ENCODE results near the gene NUDT19. TPM values are rescaled to one million over a fixed set of nuclear protein-coding genes. Genes with fewer than 3 reads are reported as not detected.
A peak's percentile ranks its signal among the peaks of the same experiment; 100 is the strongest.

NUDT19 gene
- polyA plus RNA-seq, 1 experiment = 4.7 TPM

DNA sequence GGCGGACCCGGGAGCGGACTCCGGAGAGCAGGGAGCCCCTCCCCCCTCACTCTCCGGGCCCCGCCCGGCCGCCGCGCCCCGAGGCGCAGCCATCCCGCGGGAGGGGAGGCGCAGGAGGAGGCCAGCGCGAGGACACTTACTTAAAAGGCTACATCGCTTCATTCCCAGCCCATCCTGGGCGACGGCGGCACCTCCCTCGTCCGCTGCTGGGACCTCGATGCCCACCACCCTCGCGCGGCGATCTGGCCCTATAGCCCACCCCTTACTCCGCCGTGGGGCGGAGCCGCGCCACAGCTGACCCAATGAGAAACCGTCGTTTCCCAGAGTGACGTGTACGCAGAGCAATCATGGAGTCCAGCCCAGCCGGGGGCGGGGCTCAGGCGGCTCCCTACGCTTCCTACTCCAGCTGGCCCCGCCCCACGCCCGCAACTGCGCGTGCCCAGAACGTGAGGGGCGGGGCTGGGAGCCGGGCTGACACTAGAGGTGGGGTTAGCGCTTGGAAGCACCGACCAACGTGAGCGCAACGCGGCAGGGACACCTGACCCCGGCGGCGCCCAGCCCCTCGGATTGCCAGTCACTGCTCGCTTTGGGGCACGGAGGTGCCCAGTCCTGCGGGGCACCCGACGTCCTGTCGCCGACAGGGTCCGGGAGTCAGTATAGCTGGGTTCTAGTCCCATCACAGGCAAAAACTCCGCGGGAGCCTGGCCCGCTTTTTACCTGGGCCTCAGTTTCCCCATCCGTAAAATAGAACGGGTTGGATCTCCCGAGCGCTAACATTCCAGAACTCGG, 16.5 kb upstream of the NUDT19 start, which contains the start of gene ANKRD27:
ANKRD27 (minus strand) TSS at position 250 of the 789 bp plus-strand sequence. CDS start 16,165 bp downstream, outside the sequence.
- peak; percentile 78 for DNase-seq (ENCODE audit: low read depth)
- Histone ChIP-seq H3K4me3 (ENCODE audit: low read depth, low read length) (peak within 1 kb of the TSS; percentile 96), H3K36me3 (ENCODE audit: control insufficient read depth, insufficient read depth, low read length) (no peaks in the 10 kb centered on the region), H3K27me3 (ENCODE audit: control insufficient read depth, insufficient read depth, low read length) (peaks cover 18% of the 10 kb centered on the region)
- TF ChIP-seq, protein P1, sequence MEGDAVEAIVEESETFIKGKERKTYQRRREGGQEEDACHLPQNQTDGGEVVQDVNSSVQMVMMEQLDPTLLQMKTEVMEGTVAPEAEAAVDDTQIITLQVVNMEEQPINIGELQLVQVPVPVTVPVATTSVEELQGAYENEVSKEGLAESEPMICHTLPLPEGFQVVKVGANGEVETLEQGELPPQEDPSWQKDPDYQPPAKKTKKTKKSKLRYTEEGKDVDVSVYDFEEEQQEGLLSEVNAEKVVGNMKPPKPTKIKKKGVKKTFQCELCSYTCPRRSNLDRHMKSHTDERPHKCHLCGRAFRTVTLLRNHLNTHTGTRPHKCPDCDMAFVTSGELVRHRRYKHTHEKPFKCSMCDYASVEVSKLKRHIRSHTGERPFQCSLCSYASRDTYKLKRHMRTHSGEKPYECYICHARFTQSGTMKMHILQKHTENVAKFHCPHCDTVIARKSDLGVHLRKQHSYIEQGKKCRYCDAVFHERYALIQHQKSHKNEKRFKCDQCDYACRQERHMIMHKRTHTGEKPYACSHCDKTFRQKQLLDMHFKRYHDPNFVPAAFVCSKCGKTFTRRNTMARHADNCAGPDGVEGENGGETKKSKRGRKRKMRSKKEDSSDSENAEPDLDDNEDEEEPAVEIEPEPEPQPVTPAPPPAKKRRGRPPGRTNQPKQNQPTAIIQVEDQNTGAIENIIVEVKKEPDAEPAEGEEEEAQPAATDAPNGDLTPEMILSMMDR (IDR thresholded peaks at IDR 0.05; ENCODE audit: insufficient read depth, low read depth, low read length) = no peak
- ChIA-PET CTCF (interaction anchor here (0.5 to 1.6 kb wide), 2 partner anchors 16 to 92 kb away, joined by 3 to 6 read pairs; partner anchors contain the start of gene NUDT19), POLR2A (interaction anchor here (0.6 kb wide), 1 partner anchor 26 kb away, joined by 3 read pairs; no protein-coding TSS in a partner anchor)

DNA sequence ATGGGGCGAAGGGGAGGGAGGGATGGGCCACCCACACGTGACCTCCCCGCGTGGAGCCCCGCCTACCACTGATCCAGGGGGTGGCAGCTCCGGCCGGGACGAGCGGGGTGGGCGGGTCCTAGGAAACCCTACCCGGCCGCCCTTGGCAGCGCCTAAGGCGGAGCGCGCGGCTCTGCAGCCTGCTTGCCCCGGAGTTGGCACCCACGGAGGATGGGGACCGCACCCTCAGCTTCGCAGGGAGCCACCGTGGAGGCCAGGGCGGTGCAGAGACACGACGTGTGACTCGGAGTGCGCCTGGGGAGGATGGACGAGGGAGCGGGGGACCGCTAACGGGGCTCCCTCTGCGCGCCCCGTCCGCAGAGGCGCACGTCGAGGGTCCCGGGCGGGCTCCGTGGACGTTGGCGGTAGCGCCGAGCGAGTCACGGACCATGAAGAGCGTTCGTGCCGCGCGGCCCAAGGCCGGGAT, 15.9 kb upstream of the NUDT19 start, which contains the start of gene RGS9BP:
RGS9BP (plus strand) TSS at position 129 of the 466 bp plus-strand sequence. CDS start 416 bp downstream, outside the sequence.
- CTCF ChIA-PET = interaction anchor here (0.5 to 1.6 kb wide), 2 partner anchors 16 to 93 kb away, joined by 3 to 6 read pairs; partner anchors contain the start of gene NUDT19
- POLR2A ChIA-PET = interaction anchor here (0.6 kb wide), 1 partner anchor 27 kb away, joined by 3 read pairs; no protein-coding TSS in a partner anchor
- no peak for DNase-seq (ENCODE audit: low read depth)
- TF ChIP-seq, protein P1 (IDR thresholded peaks at IDR 0.05; ENCODE audit: insufficient read depth, low read depth, low read length) = no peak
- Histone ChIP-seq H3K27me3 (ENCODE audit: control insufficient read depth, insufficient read depth, low read length) (peaks cover 18% of the 10 kb centered on the region), H3K4me3 (ENCODE audit: low read depth, low read length) (peak within 1 kb of the TSS; percentile 96), H3K36me3 (ENCODE audit: control insufficient read depth, insufficient read depth, low read length) (no peaks in the 10 kb centered on the region)

DNA sequence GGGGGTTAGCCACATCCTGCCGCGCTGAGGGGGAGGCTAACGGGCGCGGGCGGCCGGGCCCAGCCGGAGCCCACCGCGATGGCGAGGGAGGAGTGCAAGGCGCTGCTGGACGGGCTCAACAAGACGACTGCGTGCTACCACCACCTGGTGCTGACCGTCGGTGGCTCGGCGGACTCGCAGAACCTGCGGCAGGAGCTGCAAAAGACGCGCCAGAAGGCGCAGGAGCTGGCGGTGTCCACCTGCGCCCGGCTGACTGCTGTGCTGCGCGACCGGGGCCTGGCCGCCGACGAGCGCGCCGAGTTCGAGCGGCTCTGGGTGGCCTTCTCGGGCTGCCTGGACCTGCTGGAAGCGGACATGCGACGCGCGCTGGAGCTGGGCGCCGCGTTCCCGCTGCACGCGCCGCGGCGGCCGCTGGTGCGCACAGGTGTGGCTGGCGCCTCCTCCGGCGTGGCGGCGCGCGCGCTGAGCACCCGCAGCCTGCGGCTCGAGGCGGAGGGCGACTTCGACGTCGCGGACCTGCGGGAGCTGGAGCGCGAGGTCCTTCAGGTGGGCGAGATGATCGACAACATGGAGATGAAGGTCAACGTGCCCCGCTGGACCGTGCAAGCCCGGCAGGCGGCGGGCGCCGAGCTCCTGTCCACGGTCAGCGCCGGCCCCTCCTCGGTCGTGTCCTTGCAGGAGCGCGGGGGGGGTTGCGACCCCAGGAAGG, 15.3 kb upstream of the NUDT19 start:
- DNase-seq (ENCODE audit: low read depth) = no peak
- peaks cover 18% of the 10 kb centered on the region for H3K27me3 ChIP-seq (ENCODE audit: control insufficient read depth, insufficient read depth, low read length)
- TF ChIP-seq, protein P1 (IDR thresholded peaks at IDR 0.05; ENCODE audit: insufficient read depth, low read depth, low read length) = no peak
- H3K4me3 ChIP-seq (ENCODE audit: low read depth, low read length) = peak overlapping the region; percentile 96
- H3K36me3 ChIP-seq (ENCODE audit: control insufficient read depth, insufficient read depth, low read length) = no peaks in the 10 kb centered on the region
- CTCF ChIA-PET = interaction anchor here (1.6 kb wide), 1 partner anchor 15 kb away, joined by 6 read pairs; the partner anchor contains the start of gene NUDT19
- POLR2A ChIA-PET = no interaction called here

DNA sequence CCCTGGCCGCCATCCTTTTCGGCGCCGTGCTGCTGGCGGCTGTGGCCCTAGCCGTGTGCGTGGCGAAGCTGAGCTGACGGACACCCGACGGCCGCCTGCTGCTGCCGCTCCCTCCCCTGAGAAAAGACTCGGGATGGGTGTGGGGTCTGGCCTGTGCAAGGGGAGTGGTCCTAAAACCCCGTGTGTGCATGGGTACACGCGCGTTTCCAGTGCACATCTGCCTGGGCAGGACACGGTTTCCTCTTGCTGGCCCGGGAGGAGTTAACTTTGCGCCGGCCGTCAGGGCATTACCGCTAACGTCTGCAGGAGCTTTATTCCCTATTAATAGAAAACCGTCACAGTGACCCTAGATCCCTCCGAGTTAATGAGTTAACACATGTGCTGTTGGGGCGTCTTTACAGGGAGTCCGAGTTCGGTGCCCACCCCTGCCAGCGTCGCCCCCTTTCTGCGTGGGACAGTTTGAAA, 14.7 kb upstream of the NUDT19 start:
- Histone ChIP-seq H3K27me3 (ENCODE audit: control insufficient read depth, insufficient read depth, low read length) (peaks cover 18% of the 10 kb centered on the region), H3K4me3 (ENCODE audit: low read depth, low read length) (no peak overlapping the region), H3K36me3 (ENCODE audit: control insufficient read depth, insufficient read depth, low read length) (no peaks in the 10 kb centered on the region)
- POLR2A ChIA-PET = no interaction called here
- TF ChIP-seq, protein P1 (IDR thresholded peaks at IDR 0.05; ENCODE audit: insufficient read depth, low read depth, low read length) = no peak
- CTCF ChIA-PET = no interaction called here
- DNase-seq (ENCODE audit: low read depth) = no peak
